ENCODE results near the gene CFLAR.

DNA sequence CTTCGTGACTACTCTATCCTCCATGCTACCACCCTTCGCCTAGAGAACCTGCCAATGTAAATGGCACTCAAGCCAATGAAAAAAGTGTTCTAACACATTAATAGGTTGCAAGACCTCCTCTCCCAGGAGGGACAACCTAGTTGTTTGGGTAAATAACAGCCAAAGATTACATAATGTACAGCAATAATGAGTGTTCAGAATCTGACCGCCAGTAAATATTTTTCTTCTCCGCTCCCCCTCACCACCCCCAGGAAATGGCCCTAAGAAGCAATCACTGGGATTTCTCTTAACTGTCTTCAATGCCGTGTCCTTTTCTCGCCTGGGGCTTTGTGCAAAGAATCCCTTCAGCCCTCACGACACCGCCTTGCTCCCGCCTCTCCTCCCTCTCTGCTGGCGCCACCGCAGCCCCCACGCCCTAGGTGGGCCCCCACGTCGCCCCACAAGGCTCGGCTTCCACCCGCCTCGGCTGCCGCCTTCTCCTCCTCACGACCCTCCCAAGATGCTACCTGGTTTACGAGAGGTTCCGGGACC is 45.0 kb upstream of the CFLAR start:
- no peak for TF ChIP-seq CTCF (IDR thresholded peaks at IDR 0.05 in 2 of 3, conservative IDR thresholded peaks at IDR 0.05 in 1 of 3; ENCODE audit: borderline replicate concordance in 1 of 3, insufficient read depth in 1 of 3, low read depth in 2 of 3, low read length in 2 of 3)
- TF ChIP-seq, protein P1, sequence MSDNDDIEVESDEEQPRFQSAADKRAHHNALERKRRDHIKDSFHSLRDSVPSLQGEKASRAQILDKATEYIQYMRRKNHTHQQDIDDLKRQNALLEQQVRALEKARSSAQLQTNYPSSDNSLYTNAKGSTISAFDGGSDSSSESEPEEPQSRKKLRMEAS (IDR thresholded peaks at IDR 0.05): no peak
- no peak for TF ChIP-seq SRF (IDR thresholded peaks at IDR 0.05; ENCODE audit: low read depth)
- no peak for TF ChIP-seq RAD21 (IDR thresholded peaks at IDR 0.05; ENCODE audit: low read depth)
- TF ChIP-seq POLR2A (IDR thresholded peaks at IDR 0.05; ENCODE audit: borderline replicate concordance, extremely low read depth, insufficient read depth, insufficient read length): no peak
- TF ChIP-seq ELF1 (IDR thresholded peaks at IDR 0.05; ENCODE audit: borderline replicate concordance, low read depth): no peak
- no peak for TF ChIP-seq REST (IDR thresholded peaks at IDR 0.05; ENCODE audit: low read depth)
- no peak for TF ChIP-seq POLR2AphosphoS5 (IDR thresholded peaks at IDR 0.05; ENCODE audit: low read depth, low read length)
- no peak for TF ChIP-seq EZH2 (IDR thresholded peaks at IDR 0.05)
- no peak for TF ChIP-seq TCF7L2 (IDR thresholded peaks at IDR 0.05; ENCODE audit: borderline replicate concordance, extremely low read depth, insufficient read depth, insufficient read length)
- TF ChIP-seq SP1 (IDR thresholded peaks at IDR 0.05; ENCODE audit: low read depth): no peak
- TF ChIP-seq ZNF274 (IDR thresholded peaks at IDR 0.05; ENCODE audit: low read depth, low read length): no peak
- no peak for TF ChIP-seq CEBPB (IDR thresholded peaks at IDR 0.05; ENCODE audit: low read depth)

Data from HCT116 (cell line).